Prostate gland (tissue), 2 donors: ENCODE results near the gene PTPRG.

Experiments
- CTCF ChIP-seq, 4 experiments: fragments of 200-600 bp in 2 of 4; fragments of 450-650 bp in 2 of 4; sonication (generic) in 2 of 4; IDR thresholded peaks; 1 replicate in 3 of 4; 2 replicates in 1 of 4; pipeline ENCODE4 v1.5.1; 2016 to 2019; ENCODE audit warnings: antibody characterized with exemption in 4 of 4, mild to moderate bottlenecking in 2 of 4, moderate library complexity in 2 of 4
- POLR2AphosphoS5 ChIP-seq: sonication (generic); formaldehyde crosslinking; IDR thresholded peaks from one replicate; pipeline ENCODE4 v1.6.1; 2017; ENCODE audit warnings: antibody characterized with exemption

GRCh38 chr3:61618871-61619270 is 57.5 kb downstream of the PTPRG start:
- TF ChIP-seq CTCF (IDR thresholded peaks at IDR 0.05): no peak
- no peak for TF ChIP-seq POLR2AphosphoS5
